Pons (tissue), 1 donor: ENCODE measurements around the gene PPID.
"Not testable (repeated sequence)": the region's sequence is repeated elsewhere in the genome, so short reads cannot be mapped to it uniquely, and the experiment has no call there.

ENCODE experiments used
- DNase-seq: peaks from one replicate; pipeline ENCODE4 v3.0.0-alpha.2; 2016; ENCODE audit warnings: low spot score

Gene PPID

GRCh38 chr4:158666892-158667291, 56.3 kb downstream of the PPID start:
- DNase-seq, result no peak

- DNase-seq, result no peak
Observed at GRCh38 chr4:158664806-158665205, 58.4 kb downstream of the PPID start.

GRCh38 chr4:158663707-158664625, 59.2 kb downstream of the PPID start:
- DNase-seq, result not testable (repeated sequence)

GRCh38 chr4:158663255-158663654, 59.9 kb downstream of the PPID start:
- DNase-seq, result not testable (repeated sequence)
